ENCODE data around the gene GPR183.

The GPR183 gene, protein sequence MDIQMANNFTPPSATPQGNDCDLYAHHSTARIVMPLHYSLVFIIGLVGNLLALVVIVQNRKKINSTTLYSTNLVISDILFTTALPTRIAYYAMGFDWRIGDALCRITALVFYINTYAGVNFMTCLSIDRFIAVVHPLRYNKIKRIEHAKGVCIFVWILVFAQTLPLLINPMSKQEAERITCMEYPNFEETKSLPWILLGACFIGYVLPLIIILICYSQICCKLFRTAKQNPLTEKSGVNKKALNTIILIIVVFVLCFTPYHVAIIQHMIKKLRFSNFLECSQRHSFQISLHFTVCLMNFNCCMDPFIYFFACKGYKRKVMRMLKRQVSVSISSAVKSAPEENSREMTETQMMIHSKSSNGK

DNA sequence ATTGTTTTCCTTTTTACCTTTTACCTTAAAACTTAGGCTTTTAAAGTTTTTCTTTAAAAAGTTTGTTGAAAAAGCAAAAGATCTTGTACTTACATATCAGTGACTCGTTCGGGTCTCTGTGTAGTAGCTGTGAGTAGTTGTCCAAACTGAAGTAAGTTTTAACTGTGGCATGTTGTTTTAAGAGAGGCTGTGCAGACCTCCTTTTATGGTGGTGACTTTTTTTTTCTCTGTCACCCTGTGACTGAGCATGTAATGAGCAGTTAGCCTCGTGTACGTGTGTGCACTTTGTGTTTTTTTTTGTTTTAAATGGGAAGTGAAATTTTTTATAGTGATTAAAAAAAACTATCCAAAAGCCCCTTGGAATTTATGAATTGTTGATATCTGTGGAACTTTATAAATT, at the start of gene GPR183:
TSS of gene GPR183 (minus strand) at position 153 of the 400 bp plus-strand sequence. CDS start 11,254 bp downstream, outside the sequence.
- DNase-seq (ENCODE audit: low read depth, low spot score), result no peak

DNA sequence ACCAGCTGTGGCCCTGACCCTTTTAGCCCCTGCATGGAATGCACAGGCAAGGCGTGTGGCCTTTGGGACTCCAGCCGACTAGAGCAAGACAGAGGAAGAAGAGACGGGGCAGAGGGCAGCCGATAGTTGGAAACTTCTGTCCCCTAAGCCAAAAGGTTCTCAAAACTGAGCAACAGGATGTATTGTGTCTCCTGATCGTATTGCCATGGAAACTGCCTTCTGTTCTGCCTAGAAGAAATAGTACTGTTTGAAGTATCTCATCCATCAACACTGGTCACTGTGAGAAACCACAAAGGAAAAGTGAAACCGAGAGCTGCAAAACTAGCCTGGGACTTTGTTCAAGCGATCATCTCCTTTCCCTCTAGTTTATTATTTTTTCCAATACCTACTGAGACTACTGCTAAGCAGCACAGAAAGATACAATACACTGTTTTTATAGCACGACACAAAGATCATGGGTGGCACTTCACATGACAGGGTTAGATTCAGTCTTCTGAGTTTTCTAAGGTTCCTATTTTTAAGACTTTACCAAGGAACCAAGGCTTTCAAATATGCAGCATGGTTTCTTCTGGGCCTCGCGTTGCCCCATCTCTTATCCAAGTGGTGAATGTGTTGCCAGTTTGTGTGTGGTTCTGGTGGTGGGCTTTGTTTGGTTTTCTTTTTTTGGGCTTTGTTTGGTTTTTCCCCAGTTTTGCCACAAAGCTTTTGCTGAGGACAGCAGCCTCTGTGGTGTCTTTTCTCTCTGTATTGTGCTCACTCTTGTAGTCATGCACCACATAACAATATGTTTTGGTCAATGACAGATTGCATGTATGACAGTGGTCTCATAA, 49.3 kb upstream of the GPR183 start:
- DNase-seq (ENCODE audit: low read depth, low spot score), result no peak

GRCh38 chr13:99356012-99356261, 48.7 kb upstream of the GPR183 start:
- DNase-seq (ENCODE audit: low read depth, low spot score), result no peak

DNA sequence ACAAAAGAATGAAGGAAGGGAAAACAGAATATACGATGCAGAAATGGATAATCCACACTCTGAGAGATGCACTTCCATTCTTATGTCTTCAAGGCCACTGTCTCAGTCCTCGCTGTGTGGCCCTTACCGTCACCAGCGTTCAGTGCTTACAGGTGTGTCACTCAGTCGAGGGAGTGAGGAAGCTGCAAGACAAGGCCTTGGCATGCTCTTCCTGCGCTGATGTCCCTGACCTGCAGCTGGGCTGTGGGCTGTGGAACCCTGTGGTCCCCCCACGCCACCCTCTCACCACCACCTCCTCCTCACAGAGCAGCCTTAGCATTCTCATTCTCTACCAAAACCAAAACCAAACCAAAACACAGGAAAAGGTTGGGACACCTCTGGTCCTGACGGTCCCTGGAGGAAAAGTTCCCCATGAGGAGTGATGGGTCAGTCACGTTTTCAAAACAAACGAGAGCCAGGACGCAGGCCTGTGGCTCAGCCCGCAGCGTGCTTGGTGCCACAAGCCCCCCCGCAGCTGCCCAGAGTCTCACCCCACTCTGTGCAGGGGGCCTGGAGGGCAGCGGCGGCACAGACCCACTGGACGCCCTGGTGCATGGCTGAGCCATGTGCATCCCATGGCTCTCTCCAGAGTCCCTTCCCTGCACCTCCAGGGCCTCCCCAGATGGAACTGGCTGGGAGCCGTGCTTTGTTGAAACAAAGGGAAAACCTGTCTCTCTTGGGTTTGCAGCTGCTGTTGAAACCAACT, 48.2 kb upstream of the GPR183 start:
- peak; percentile 41 for DNase-seq (ENCODE audit: low read depth, low spot score)

DNA sequence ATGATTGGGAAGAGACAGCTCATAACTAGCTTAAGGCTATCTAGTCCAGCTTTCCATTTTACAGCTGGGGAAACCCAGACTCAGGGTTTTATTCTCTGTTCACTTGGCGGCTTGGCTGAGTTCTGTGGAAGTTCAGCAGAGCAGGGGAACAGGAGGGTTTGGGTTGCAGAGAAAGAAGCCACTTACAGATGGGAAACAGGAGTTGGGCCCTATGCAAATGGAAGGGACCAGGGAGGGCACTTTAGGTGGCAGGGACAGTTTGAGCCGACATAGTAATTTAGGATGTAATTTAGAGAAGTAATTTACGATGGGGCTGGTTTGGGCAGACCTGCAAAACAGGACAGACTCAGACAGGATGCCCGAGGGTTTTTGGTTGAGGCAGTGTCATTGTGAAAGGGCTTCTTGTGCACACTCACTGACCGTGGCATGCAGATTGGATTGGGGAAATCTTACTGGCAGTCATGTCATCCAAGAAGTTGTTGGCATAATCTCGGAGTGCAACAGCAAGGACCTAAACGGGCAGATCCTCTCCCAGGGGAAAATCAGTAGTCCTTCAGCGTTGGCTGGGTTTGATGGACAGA, 47.3 kb upstream of the GPR183 start:
- DNase-seq (ENCODE audit: low read depth, low spot score), result peak; percentile 72

GRCh38 chr13:99353836-99354235, 46.6 kb upstream of the GPR183 start:
- DNase-seq (ENCODE audit: low read depth, low spot score), result no peak

- no peak for DNase-seq (ENCODE audit: low read depth, low spot score)
Observed at GRCh38 chr13:99353246-99353600, 46.0 kb upstream of the GPR183 start.

- DNase-seq (ENCODE audit: low read depth, low spot score), result no peak
Observed at GRCh38 chr13:99352351-99353245, 45.4 kb upstream of the GPR183 start.

- DNase-seq (ENCODE audit: low read depth, low spot score), result no peak
Observed at GRCh38 chr13:99351772-99352171, 44.6 kb upstream of the GPR183 start.

DNA sequence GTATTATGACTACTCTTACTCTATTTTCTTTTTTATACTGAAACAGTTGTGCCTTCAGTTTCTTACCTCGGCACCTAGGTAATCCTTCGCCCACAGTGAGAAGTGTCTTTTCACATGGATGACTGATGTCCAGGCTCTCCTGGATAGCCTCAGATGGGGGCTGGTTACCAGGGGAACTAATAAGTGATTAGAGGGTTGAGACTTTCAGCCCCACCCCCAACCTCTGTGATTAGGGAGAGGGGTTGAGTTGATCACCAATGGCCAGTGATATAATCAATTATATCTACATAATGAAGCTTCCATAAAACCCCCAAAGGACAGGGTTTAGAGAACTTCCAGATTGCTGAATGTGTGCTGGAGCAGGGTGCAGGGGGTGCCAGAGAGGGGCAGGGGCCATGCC, 43.0 kb upstream of the GPR183 start:
- DNase-seq (ENCODE audit: low read depth, low spot score), result no peak

DNA sequence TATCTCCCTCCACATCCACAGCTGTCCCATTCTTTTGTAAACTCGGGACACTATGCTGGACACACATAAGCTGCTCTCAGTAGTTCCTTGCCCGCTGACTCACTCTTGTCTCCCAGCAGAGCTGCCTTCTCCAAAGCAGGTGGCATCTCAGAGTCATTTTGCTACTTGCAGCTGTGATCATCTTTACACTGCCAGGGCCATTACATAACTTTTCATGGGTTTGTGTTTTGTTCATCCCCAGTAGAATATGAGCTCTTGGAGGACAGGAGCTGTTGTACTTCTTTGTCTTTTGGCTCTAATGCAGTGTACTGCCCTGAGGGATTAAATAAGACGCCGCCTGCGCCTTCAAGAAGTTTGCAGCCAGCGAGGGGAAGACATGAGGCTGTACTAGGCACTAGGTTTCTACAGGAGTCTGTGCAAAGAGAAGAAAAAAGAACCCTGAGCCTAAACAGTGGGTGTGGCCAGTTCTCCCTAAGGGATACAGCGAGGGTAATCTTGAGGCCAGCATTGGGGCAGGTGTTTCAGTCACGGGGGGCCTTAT, 40.8 kb upstream of the GPR183 start:
- no peak for DNase-seq (ENCODE audit: low read depth, low spot score)

GRCh38 chr13:99347335-99347878, 40.2 kb upstream of the GPR183 start:
- DNase-seq (ENCODE audit: low read depth, low spot score), result no peak

DNA sequence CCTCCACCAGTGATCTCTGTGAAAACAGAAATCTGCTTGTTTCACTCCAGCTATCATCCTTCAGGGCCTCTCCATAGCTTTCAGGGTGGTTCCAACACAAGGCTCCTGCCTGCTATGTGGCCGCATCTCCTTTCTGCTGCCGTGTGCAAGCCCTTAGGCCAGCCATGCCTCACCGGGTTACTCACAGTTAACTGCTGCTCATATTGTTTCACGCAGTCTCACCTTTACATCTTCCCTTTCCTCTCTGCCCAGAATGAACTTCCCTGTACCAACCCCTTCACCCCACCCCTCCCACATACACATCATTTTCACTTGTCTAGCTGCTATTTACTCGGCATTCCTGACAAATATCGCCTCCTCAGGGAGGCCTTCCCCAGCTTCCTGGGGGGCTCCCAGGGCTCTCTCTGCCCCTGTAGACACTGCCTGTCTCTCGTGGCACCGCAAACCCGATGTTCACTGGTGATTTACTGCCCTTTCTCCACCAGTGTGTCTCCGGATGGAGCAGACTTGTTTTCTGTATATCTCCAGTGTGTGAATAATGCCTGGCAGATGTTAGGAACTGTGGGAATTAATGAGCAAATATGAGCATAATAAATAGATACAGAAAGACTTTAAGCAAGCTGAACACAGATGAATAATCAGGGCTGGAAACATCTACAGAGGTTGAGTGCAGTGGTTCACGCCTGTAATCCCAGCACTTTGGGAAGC, 39.3 kb upstream of the GPR183 start:
- no peak for DNase-seq (ENCODE audit: low read depth, low spot score)

DNA sequence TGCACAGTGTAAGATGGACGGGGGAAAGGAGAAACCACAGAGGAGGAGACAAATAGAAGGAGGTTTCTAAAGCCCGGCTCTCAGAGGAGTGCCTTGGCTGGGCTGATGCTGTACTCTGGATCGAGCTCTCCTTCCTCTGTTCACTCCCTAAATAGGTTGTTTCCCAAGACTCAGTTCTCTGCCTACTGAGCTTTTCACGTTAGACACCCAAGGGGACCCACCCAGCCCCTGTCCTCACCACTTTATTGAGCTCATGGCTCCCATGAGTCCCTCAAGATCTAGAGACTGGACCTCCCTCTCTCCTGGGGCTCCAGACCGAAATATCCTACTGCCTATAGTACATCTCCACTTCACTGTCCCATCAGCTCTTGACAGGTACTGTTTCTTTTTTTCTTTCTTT, 38.1 kb upstream of the GPR183 start:
- DNase-seq (ENCODE audit: low read depth, low spot score), result no peak

GRCh38 chr13:99344610-99345208, 37.5 kb upstream of the GPR183 start:
- DNase-seq (ENCODE audit: low read depth, low spot score), result no peak

DNA sequence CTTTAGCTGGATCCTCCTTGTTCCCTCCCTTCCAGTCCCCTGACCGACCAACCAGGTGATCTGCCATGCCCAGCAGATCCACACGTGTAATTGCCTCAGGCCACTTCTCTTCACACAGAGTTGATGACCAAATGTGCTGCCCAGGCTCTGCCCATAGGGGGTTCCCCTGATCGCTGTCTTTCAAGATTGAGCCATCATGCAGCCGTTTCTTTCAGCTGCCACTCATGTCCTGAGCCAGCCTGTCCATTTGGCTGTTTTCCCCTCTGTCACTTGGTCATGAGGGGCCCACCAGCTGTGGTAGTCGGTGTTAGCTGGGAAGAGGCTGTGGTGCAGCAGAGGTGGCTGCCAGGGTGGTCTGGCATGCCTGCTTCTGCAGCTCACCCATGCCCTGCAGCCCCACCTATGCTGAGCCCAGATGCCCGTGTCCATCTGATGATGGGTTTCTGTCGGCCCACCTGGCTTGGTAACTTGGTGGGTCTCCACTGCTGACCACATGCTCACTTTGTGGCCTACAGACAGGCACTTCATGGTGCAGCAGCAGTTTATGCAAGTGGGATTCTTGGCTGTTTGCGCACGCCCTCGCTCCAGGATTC, 35.6 kb upstream of the GPR183 start:
- DNase-seq (ENCODE audit: low read depth, low spot score), result no peak

GRCh38 chr13:99341969-99342722, 34.9 kb upstream of the GPR183 start:
- DNase-seq (ENCODE audit: low read depth, low spot score), result no peak

GRCh38 chr13:99340638-99341037, 33.4 kb upstream of the GPR183 start:
- DNase-seq (ENCODE audit: low read depth, low spot score), result no peak
